GM23248 (cell line): ENCODE results near the gene FOXJ2. TPM values are rescaled to one million over a fixed set of nuclear protein-coding genes. Genes with fewer than 3 reads are reported as not detected.
A peak's percentile ranks its signal among the peaks of the same experiment; 100 is the strongest.

ENCODE experiments used
- DNase-seq: peaks from one replicate; pipeline ENCODE4 v3.0.0-alpha.2; 2015
- H2AFZ ChIP-seq: fragments of 200-600 bp; sonication (generic); 2 replicates; pipeline ENCODE4 v1.6.1; 2016; ENCODE audit warnings: antibody characterized with exemption
- H3F3A ChIP-seq: fragments of 200-600 bp; sonication (generic); 2 replicates; pipeline ENCODE4 v1.6.1; 2016; ENCODE audit warnings: mild to moderate bottlenecking, antibody characterized with exemption, mixed run types; ENCODE audit not compliant: insufficient read depth
- H3K27ac ChIP-seq: fragments of 200-600 bp; sonication (generic); 2 replicates; pipeline ENCODE4 v1.5.1; 2016; ENCODE audit warnings: mild to moderate bottlenecking
- H3K27me3 ChIP-seq: fragments of 200-600 bp; sonication (generic); replicated peaks from 2 replicates; pipeline ENCODE4 v1.6.1; 2016; ENCODE audit warnings: mild to moderate bottlenecking; ENCODE audit not compliant: insufficient read depth
- H3K36me3 ChIP-seq: fragments of 200-600 bp; sonication (generic); 2 replicates; pipeline ENCODE4 v1.6.1; 2016; ENCODE audit warnings: low read depth, mild to moderate bottlenecking
- H3K4me1 ChIP-seq: fragments of 200-600 bp; sonication (generic); 2 replicates; pipeline ENCODE4 v1.6.1; 2016; ENCODE audit warnings: mild to moderate bottlenecking; ENCODE audit not compliant: insufficient read depth
- H3K4me2 ChIP-seq: fragments of 200-600 bp; sonication (generic); one replicate; pipeline ENCODE4 v1.6.1; 2016; ENCODE audit warnings: mild to moderate bottlenecking; ENCODE audit not compliant: unreplicated experiment
- H3K4me3 ChIP-seq: fragments of 200-600 bp; sonication (generic); 2 replicates; pipeline ENCODE4 v1.5.1; 2016; ENCODE audit warnings: mild to moderate bottlenecking
- H3K79me2 ChIP-seq: fragments of 200-600 bp; sonication (generic); 2 replicates; pipeline ENCODE4 v1.6.1; 2016; ENCODE audit warnings: mild to moderate bottlenecking; ENCODE audit not compliant: insufficient read depth
- H3K9ac ChIP-seq: fragments of 200-600 bp; sonication (generic); 2 replicates; pipeline ENCODE4 v1.6.1; 2016; ENCODE audit warnings: mild to moderate bottlenecking
- H3K9me2 ChIP-seq: fragments of 200-600 bp; sonication (generic); 2 replicates; pipeline ENCODE4 v1.6.1; 2016; ENCODE audit warnings: mixed run types, mild to moderate bottlenecking, moderate library complexity; ENCODE audit not compliant: insufficient read depth
- H3K9me3 ChIP-seq: fragments of 200-600 bp; sonication (generic); one replicate; pipeline ENCODE4 v1.6.1; 2017; ENCODE audit warnings: low read depth
- H4K20me1 ChIP-seq: fragments of 200-600 bp; sonication (generic); 2 replicates; pipeline ENCODE4 v1.6.0; 2016; ENCODE audit not compliant: insufficient read depth
- EZH2 ChIP-seq: fragments of 200-600 bp; sonication (generic); IDR thresholded peaks from 2 replicates; pipeline ENCODE4 v1.6.1; 2018; ENCODE audit warnings: antibody characterized with exemption, mild to moderate bottlenecking; ENCODE audit not compliant: insufficient read depth, poor library complexity, severe bottlenecking
- EZH2phosphoT487 ChIP-seq: fragments of 200-600 bp; sonication (generic); IDR thresholded peaks from 2 replicates; pipeline ENCODE4 v1.6.1; 2018; ENCODE audit warnings: antibody characterized with exemption, moderate library complexity, mild to moderate bottlenecking, low read depth; ENCODE audit not compliant: insufficient read depth
- WGBS, 2 experiments: methylation state at CpG; one replicate each; pipeline ENCODE4 v1.1.6; 2015 to 2017; ENCODE audit warnings: low lambda C conversion rate in 2 of 2, low coverage in 1 of 2; ENCODE audit errors: missing lambda C conversion rate in 2 of 2; 5-methylcytosine and 5-hydroxymethylcytosine counted together
- in situ Hi-C: fragments of 300-500 bp; cut with MboI; formaldehyde crosslinking; loops from 2 replicates; pipeline ENCODE4 v1.15.0; 2020
- polyA plus RNA-seq: library from polyadenylated mRNA; unstranded; fragments of >200 nt; fragmentation: Nextera tagmentation; extraction: Ambion mirVana; gene quantifications from 2 replicates; pipeline ENCODE4 v1.2.1, GENCODE V29; 2016
- total RNA-seq: library from RNA; depleted of rRNA; stranded (reverse); fragments of >200 nt; shearing (Covaris generic); gene quantifications from 2 replicates; pipeline ENCODE4 v1.2.3, GENCODE V29; 2014

FOXJ2 gene
- total and polyA plus RNA-seq, 2 experiments from 2014 or later: 11.0 to 11.6 TPM

DNA sequence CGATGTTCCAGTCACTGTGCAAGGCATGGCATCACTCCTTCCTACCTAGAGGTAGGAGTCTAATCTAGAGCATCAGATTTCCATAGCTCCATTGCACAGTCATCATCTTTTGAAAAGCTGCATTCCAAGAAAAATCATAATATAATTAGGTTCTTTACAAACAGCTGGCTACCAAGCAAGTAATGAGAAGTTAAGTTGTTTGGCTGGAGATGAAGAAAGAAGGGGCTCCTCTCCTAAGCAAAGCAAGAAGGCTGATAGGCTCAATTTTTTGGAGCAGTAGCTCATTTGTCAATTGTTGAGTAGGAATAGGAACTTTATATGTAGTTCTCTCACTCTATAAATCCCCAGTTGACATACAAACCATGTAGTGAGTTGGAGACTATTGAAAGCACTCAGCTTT, 8.3 kb downstream of the FOXJ2 start:
- no peak overlapping the region for H3K4me2 ChIP-seq
- peaks cover 24% of the 10 kb centered on the region for H3K4me1 ChIP-seq
- H3K27ac ChIP-seq: no peak overlapping the region
- peaks cover 6% of the 10 kb centered on the region; the same call in 1 of the 2 replicates for H4K20me1 ChIP-seq
- H3K4me3 ChIP-seq: no peak overlapping the region
- peaks cover 16% of the 10 kb centered on the region for H3F3A ChIP-seq
- H2AFZ ChIP-seq: no peak overlapping the region
- in situ Hi-C loops: no loop called here
- 95 to 100% methylated on average over 1 of the region's 1 CpG for WGBS, 2 experiments
- H3K79me2 ChIP-seq: peaks cover 52% of the 10 kb centered on the region
- H3K9me2 ChIP-seq: no peaks in the 10 kb centered on the region
- H3K36me3 ChIP-seq: peaks cover 42% of the 10 kb centered on the region
- no peak for DNase-seq
- H3K27me3 ChIP-seq: no peaks in the 10 kb centered on the region
- TF ChIP-seq EZH2phosphoT487 (no peak), EZH2 (no peak)
- H3K9me3 ChIP-seq: no peaks in the 10 kb centered on the region
- no peak overlapping the region for H3K9ac ChIP-seq

DNA sequence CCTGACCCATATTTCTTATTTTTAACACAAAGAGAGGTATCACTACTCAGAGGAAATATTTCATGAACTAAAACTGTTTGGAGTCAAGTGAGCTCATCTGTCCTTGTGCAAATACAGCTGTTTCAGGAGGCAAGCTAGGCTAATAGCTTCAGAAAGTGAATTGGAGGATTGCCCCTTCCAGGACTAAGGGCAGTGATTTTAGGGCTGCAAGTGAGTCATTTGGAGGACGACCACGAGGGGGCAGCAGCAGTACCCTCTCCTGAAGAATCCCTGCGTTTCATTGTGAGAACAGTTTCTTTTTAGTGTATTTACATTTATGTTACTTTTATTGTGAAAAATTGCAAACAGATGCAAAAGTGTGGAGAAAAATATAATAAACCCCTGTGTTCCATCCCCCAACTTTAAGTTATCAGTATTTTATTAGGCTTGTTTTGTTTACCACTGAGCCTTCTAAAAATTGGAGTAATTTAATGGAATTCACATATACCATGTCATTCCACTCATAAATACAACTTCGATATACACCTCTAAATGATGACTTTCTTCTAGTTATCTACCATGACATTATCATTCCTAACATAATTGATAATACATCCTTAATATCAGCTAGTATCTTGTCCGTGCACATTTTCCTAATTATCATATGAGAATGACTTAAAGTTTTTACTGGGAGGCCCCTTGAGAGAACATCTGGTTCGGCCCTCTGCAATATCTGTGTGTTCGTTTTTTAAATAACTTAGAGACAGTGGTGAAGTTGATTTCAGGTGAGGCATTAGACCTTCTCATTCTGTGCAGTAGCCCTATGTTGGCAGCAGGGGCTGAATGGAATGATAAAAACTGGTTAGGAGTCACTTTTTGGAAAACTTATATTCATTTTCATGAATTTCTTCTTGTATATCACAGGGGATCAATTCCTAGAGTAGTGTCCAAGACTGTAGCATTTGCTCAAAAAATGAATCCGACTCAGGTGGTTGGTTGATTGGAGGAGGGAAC, 13.7 kb downstream of the FOXJ2 start:
- WGBS, 2 experiments: 27 to 29% methylated on average over 8 of the region's 8 CpGs
- TF ChIP-seq EZH2phosphoT487 (no peak), EZH2 (no peak)
- Histone ChIP-seq H3K79me2 (no peaks in the 10 kb centered on the region), H3K27me3 (no peaks in the 10 kb centered on the region), H3F3A (no peaks in the 10 kb centered on the region), H4K20me1 (no peaks in the 10 kb centered on the region), H3K9me2 (no peaks in the 10 kb centered on the region), H2AFZ (no peak overlapping the region), H3K4me3 (no peak overlapping the region), H3K27ac (no peak overlapping the region), H3K9ac (no peak overlapping the region), H3K4me1 (no peaks in the 10 kb centered on the region), H3K9me3 (no peaks in the 10 kb centered on the region), H3K4me2 (no peak overlapping the region), H3K36me3 (peaks cover 52% of the 10 kb centered on the region)
- in situ Hi-C loops: no loop called here
- DNase-seq: peak; percentile 83

DNA sequence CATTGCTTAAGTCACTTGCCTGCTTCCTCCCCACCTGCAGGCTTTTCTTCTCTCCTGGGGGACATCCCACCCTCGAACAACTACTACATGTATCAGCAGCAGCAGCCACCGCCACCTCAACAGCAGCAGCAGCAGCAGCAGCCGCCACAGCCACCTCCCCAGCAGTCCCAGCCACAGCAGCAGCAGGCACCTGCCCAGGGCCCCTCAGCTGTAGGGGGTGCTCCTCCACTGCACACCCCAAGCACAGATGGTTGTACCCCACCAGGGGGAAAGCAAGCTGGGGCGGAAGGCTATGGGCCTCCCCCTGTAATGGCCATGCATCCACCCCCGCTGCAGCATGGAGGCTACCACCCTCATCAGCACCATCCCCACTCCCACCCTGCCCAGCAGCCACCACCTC, 15.3 kb downstream of the FOXJ2 start:
- Histone ChIP-seq H3K4me2 (no peak overlapping the region), H2AFZ (no peak overlapping the region), H3K9me2 (no peaks in the 10 kb centered on the region), H3K4me3 (no peak overlapping the region), H3K4me1 (no peaks in the 10 kb centered on the region), H3K27me3 (no peaks in the 10 kb centered on the region), H4K20me1 (no peaks in the 10 kb centered on the region), H3F3A (no peaks in the 10 kb centered on the region), H3K79me2 (no peaks in the 10 kb centered on the region), H3K27ac (no peak overlapping the region), H3K36me3 (peaks cover 53% of the 10 kb centered on the region), H3K9ac (no peak overlapping the region), H3K9me3 (no peaks in the 10 kb centered on the region)
- in situ Hi-C loops: no loop called here
- 93 to 96% methylated on average over 3 to 5 of the region's 5 CpGs for whole genome bisulfite sequencing, 2 experiments
- TF ChIP-seq EZH2 (no peak), EZH2phosphoT487 (no peak)
- no peak for DNase-seq

DNA sequence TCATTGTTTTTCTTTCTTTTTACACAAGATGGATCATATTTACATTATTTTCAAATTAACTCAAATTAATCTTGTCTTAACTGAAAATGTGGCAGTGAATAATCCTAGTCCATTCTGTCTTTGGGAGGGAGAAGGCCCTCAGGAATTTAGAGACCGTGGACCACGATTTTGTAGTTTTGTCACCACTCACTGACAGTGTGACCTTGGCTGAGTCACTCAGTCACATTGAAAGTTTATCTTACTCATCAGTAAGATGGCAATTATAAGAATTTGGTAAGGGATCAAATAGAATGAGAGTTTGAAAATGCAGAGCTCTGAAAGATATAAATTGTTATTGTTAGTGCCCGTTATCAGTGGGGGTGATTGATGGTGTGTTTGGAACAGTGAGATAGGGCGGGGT, 16.4 kb downstream of the FOXJ2 start:
- H3K27me3 ChIP-seq: no peaks in the 10 kb centered on the region
- H3K27ac ChIP-seq: no peak overlapping the region
- no peaks in the 10 kb centered on the region for H3K9me3 ChIP-seq
- peak; percentile 8 for DNase-seq
- no peaks in the 10 kb centered on the region for H3K4me1 ChIP-seq
- H2AFZ ChIP-seq: no peak overlapping the region
- TF ChIP-seq EZH2phosphoT487 (no peak), EZH2 (no peak)
- no peak overlapping the region for H3K9ac ChIP-seq
- WGBS, 2 experiments: 62 to 72% methylated on average over 4 of the region's 4 CpGs
- no peaks in the 10 kb centered on the region for H4K20me1 ChIP-seq
- no peak overlapping the region for H3K4me2 ChIP-seq
- H3K36me3 ChIP-seq: peaks cover 50% of the 10 kb centered on the region
- H3K79me2 ChIP-seq: no peaks in the 10 kb centered on the region
- no peak overlapping the region for H3K4me3 ChIP-seq
- in situ Hi-C loops: no loop called here
- no peaks in the 10 kb centered on the region for H3F3A ChIP-seq
- H3K9me2 ChIP-seq: no peaks in the 10 kb centered on the region
